ENCODE results near the gene MAD1L1.
"Not testable (repeated sequence)": the region's sequence is repeated elsewhere in the genome, so short reads cannot be mapped to it uniquely, and the experiment has no call there.

MAD1L1 gene

DNA sequence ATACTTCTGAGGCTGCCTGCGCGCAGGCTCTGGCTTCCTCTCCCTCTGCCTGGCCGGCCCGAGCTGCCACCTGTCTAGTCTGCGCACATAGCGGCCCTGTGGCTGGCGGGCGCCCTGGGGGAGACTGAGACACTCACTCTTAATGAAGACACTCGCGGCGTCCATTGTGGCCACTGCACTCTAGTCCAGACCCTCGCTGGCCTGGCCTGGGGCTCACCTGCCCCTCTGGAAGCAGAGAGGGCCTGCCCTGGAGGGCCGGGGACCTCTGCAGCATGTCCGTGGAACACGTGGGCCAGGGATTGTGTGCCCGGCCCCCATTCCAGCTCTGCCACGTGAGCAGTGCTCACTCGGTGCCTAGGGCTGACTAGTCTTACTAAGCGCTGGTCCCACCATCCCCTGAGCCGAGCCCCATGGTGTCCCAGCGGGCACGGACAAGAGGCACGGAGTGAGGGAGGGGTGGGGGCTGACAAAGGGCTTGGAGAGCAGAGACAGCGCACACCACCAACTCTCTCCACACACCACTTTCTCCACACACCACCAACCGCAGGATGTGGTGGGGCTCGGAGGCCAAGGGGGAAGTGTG, 413.4 kb downstream of the MAD1L1 start:
- no peak for DNase-seq

DNA sequence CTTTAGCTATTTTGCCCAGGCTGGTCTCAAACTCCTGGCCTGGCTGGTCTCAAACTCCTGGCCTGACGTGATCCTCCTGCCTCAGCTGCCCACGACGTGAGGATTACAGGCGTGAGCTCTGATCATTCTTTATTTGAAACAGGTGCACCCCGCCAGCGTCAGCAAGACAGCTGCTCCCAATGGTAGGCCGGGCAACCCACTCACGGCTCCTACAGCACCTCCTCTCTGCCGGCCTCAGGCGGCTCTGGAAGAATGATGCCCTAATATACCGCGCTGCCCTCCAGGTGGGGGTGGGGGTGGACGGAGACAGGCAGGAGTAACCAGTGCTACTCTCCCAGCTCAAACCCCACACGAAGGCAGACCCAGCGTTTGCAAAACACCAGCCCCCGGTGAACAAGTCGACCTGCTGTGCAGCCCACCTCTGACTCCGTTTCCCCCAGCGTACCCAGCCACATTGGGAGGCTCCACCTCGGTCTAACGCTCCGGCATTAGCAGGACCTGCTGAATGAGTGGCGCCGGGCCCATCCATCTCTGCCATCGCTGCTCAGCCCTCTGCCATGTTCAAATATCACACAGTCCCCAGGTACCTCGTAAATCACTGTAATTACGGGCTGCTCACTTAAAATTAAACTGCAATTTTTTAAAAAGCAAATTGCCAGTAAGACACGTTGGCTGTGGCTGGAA, 414.0 kb downstream of the MAD1L1 start:
- DNase-seq = no peak

DNA sequence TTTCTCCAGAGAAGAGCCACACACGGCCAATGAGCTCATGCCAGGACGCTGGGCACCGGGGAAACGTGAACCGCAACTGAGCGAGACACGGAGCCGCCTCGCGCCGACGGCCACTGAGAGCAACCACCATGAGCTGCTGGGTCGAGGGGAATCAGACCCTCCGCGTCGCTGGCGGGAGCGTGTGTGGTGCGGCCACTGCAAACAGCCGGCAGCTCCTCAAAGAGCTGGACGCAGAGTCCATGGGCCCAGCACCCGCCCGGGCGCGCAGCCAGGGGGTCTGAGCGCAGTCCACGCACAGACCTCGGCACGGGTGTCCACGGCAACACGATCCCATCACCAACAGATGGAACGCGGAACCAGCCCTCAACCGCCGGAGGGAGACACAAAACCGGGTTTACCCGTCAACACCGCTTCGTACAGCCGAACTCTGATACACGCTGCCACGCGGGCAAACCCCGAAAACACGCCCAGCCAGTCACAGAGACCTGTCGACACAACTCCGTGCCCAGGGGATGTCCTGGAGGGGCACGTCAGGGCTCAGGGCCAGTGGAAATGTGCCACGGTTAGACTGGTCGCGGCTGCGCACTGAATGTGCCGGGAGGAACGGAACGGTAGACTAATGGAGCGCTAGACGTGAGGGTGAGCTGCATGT, 415.6 kb downstream of the MAD1L1 start:
- no peak for DNase-seq

DNA sequence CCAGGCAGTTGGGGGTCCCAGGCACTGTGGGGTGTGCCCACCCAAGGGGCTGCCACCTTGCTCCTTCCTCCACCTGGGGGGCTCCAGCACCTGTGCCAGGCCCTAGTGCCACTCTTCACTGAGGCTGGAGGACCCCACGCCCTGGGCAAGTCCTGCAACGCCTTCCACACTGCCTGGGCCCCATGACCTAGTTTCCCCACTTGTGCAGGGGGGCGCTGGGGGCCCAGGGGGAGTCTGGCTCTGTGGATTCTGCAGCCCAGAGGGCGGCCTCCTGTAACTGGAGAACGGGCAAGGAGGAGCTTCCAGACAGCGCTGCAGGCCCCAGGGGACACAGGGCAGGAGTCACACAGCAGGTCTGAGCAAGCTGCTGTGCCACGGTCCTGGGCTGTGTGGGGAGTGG, 416.3 kb downstream of the MAD1L1 start:
- DNase-seq = not testable (repeated sequence)

DNA sequence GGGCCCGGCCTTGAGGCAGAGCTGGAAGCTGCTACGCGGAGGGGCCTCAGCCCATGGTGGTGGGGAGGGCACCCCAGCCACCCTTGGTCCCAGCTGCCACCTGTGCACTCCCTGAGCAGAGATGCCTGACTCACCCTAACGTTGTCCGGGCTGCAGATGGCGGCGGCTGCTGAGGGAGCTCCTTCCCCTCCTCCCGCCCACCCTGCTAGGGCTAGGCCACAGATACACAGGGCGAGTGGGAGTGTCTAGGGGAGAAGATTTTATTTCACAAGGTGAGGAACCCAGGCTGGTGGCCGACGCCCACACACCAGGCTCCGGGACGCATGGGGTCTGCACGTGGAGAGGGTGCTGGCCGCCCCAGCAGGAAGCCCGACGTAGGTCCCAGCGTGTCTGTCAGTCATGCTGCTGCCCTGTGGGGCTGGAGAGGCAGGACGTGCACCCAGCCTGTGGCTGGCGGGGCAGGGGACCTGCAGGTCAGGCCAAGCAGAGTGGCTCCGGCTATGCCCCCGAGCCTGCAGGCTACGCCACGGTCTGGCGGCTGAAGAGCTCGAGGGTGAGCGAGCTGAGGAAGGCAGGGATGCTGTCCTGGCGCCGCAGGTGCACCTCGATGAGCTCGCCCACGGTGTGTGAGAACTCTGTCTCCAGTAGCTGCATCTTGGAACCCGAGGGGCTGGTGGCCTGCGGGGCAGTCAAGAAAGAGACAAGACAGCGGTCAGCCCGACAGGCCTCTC, 417.0 kb downstream of the MAD1L1 start:
- DNase-seq = not testable (repeated sequence)

DNA sequence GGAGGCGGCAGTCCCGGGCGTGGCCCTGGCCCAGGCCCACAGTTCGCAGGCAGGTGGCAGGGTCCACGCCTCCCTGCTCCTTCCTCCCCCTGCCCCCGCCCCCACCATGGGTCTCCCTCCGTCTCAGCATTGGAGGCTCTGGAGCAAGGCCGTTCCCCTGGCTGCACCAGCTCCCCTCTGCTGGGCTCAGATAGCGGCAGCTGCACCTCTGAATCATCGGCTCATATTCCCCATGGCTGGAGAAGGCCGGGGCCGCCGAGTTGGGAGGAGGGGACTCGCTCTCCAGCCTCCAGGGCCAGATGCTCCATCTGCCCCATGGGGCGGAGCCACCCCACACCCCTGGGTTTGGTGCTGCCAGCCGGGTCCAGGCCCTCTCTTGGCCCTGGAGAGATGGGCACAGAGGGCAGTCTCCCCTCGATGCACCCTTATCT, 417.7 kb downstream of the MAD1L1 start:
- DNase-seq = no peak

DNA sequence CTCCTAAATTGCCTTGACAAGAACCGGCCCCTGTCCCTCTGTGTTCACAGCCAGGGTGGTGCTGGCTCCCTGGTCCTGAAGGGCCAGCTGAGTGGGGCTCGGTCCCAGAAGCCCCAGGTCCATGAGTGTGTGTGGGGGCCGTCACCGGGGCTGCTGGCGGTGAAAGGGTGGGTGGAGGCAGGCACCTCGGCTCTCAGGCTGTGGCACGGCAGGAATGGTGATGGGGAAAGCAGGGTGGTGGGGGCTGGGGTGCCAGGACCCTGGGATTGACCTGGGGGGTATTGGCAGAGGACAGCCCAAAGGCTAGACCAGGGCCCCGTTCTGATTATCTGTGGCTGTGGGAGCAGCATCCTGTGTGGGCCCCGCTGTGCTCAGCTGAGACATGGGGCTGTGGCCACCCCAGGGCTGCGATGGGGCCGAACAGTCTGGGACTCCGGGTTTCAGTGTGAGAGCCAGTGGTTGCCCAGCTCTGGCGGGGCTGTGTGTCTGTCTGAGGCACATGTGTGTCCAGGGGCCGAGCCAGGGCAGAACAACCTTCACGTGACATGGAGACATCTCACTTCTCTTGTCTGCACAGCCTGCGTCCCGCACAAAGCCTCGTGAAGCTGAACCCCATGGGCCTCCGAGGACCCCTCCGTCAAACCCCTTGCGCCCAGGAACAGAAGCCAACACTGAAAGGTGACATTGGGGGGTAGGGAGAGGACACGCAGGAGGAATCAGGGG, 418.5 kb downstream of the MAD1L1 start:
- no peak for DNase-seq

DNA sequence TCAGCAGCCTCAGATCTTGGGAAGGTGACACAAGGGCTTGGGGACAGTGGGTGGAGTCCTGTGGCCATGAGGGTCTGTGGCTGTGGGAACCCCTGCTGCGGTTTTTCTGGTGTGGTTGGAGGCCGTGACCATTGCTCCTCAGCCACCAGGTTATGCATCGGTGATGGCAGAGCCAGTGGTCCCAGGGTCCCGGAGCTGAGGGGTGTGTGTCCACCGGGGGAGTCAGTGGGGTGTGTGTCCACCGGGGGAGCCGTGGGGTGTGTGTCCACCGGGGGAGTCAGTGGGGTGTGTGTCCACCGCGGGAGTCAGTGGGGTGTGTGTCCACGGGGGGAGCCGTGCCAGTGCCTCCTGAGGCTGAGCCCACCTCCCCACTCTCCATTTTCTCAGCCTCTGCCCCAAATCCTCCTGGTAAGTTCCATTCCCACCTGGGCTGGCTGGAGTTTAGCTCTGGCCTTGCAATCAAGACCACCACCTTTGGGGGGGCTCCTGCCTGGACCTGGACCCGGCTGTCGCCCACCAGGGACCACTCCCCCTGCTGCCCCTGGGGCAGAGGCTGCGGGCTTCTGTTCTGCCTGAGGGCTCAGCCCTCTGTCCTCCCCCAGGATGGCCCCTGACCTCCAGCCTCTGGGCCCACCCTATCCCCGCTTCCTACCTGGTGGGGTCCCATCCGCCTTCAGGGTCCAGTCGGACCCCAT, 419.2 kb downstream of the MAD1L1 start:
- no peak for DNase-seq

DNA sequence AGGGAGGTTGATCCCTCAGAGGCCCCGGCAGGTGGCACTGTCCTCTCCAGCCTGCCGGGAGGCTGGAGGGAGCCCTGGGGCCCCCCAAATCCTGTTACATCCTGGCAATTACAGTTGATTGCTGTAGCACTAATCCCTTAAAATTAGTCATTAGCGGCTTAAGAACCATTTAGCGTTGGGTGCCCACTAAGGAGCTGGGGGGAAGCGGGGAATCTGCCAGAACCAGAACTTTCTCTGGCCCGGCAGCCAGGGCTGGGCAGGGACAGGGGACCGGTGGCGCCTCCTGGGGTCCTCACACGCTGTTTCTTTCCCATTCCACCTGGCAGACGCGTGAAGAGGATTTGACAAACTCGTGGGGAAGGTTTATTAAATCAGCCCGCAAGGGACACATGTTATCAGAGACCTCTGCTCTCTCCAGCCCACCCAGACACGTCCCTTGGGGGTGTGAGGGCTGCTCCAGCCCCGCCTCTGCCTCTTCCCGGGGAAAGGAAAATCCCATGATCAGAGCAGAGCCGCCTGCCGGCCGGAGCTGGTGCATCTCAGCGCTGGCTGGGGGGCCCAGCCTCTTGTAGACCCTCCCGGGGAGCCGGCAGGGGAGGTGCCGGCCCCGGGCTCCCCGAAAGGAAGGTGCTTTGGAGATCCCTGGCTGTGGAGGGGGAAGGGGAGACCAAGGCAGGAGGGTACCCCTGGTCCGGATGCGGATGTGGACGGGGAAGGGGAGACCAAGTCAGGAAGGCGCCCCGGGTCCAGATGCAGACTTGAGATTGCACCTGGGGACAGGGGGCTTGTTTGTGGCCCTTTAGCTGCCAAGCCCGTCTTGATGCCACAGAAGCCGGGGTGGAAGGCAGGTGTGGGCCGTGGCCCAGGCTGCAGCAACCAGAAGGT, 420.0 kb downstream of the MAD1L1 start:
- no peak for DNase-seq

DNA sequence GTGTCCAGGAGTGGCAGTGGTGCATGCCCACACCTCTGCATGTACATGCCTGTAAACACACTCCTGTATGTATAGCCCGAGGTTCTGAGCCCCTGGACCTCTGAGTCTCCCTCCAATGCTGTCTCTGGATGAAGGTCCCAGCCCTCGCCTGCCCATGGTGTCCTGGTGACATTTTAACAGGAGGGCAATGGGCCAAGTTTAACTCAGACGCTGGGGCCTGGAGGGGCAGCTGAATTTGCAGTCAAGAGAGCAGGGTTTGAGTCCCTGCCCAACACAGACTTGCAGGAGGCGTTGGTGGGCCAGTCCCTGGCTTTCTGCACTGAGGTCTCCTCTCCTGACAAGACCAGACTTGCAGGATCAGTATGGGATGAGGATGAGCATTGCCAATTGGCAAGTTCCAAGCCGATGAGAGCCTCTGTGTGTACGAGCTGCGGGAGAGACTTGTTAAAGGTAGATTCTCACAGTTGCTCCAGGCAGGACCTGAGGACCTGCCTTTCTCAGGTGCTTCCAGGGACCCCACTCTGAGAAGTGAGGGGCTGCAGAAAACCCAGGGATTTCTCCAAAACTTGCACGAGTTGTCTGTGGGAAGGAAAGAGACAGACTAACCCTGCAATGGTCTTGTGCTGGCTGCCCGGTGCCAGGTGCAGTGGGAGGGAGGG, 420.8 kb downstream of the MAD1L1 start:
- no peak for DNase-seq

DNA sequence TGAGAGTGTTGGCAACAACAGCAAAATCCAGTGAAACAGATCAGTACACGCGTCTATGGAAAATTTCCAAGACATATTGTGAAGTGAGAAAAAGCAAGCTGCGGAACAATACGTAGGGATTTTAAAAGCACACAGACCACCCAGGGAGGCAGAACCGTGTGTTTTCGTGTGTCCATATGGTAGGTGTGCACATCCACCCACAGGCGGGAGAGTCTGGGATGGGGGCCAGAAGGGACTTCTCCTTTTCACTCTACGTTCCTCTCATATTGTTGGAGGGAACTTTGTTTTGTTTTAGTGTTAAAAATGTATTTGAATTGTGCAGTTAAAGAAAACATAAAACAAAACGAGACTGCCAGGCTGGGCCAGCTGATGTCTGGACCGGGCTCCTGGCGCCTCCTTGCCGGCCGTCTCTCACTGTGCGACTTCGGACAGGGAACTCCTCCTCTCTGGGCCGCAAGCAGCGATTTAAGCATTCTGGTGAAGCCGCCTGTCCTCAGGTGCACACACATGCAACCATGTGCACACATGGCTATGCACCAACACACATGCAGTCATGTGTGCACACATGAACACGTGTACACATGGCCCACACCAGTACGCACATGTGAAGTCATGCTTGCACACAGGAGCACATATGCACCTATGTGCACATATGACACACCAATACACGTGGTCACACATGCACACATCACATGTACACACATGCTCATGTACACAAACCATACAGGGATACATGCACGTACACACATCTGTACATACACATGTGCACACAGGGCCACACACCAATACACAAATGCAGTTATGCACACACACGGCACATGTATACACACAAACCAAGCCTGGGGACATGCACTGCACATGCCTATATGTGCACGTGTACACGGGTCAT, 421.5 kb downstream of the MAD1L1 start:
- no peak for DNase-seq

DNA sequence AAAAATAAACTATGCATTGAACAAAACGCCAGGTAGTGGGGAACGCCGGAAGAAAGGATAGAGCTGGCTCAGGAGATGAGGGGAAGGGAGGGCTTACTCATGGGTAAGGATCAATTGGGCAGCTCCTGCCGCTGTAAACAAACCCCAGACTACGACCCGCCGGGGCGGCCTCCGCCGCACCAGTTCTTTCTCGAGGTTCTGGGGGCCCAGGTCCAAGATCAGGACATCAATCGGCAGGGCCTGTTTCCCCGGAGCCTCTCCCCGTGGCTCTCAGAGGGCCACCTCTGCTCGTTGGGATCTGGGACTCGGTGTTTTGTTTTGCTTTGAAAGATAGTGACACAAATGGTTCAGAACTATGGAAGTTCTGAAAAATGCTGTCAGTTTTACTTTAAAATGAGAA, 422.2 kb downstream of the MAD1L1 start:
- no peak for DNase-seq

DNA sequence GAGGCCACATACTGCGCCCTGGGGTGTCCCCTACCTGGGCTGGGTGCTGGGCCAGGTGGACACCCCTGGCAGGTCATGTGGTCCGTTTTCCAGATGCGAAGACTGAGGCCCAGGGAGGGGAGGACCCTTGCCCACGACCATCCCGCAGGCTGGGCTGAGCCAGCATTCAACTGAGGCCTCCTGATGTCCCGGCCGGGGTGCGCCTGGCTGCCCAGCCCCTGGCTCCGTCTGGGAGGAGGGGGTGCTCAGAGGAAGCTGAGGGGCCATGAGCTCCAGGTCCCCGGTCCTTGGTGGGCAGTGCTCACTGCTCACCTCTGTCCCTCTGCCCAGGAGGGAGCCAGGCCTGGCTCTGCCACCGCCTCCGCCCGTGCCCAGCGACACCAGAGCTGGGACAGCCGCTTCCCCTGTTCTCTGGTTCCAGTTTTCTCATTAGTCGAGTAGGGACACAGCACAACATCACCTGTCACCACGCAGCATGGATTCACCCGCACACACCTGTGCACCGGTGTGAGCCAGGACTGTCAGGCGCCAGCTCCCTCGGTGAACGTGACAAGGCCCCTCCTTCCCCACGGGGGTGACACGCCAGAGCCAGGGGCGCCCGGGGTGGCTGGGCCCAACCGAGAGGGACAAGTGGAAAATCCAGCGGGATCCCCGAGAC, 423.0 kb downstream of the MAD1L1 start:
- DNase-seq = no peak

DNA sequence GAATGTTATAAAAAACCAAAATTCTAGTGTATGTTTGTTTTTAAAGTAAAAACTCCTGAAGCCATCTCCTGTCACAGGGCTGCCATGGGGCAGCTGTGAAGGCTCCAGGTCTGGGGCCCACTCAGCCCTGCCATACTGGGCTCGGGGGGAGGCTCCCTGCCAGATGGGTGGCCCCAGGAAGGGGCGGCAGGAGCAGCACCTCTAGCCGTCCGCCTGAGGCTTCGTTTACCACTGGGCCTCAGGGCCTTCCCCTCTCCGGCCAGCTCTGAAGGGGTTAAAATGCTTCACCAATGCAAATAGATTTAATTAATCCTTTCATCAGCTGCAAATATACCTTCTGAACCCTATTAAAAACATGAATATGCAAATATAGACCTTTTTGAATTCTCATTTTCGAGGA, 423.7 kb downstream of the MAD1L1 start:
- no peak for DNase-seq

DNA sequence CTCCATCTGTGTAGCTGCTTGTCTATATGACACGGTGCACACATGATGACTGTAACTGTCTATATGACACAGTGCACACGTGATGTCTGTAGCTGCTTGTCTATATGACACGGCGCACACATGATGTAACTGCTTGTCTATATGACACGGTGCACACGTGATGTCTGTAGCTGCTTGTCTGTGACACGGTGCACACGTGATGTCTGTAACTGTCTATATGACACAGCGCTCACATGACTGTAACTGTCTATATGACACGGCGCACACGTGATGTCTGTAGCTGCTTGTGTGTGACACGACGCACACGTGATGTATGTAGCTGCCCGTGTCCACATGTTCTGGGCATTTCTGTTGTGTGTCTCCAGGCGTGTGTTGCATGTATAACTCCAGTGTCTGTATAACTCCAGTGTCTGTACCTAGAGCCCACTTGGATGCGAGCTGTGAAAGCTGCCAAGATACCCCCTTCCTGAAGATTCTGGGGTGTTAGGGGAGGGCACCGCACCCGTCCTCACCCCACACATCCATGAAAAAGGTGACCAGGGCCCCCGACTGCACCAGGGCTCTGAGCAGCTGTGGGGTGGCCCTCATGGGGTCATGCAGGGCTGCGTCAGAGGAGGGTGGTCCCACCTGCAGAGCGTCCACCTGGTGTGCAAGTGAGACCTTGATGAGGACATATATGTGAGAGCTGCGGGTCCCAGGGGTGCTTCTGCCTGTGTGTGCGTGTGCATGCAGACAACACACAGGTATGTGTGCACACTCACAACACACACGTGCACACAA, 424.7 kb downstream of the MAD1L1 start:
- DNase-seq = no peak

DNA sequence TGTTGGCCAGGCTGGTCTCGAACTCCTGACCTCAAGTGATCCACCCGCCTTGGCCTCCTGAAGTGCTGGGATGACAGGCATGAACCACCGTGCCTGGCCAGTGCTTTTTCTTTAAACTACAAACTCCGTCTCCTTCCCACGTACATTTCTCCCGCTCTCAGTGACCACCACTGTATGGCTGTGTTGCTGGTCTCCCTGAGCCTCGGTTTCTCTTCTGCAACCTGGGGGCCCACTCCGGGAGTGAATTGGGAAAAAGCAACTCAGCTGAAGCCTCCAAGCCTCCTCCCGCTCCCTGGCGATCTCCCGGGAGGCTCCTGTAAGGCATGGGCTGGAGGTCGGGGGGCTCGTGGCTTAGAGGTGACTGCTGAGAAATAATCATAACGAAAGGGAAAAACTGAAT, 426.4 kb downstream of the MAD1L1 start:
- DNase-seq = no peak

DNA sequence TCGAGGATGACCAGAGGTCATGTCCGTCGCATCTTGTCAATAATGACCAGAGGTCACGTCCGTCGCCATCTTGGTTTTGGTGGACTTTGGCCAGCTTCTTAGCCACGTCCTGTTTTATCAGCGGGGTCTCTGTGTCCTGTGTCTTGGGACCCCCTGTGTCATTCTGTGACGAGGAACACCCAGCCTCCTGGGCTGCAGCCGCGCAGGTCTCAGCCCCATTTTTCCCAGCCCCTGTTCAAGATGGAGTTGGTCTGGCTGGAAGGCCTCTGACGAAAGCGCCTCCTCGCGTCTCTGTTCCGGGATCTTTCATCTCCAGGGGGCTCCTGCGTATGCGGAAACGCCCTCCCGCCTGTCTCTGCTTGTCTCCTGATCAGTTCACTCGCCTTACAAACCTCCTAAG, 428.4 kb downstream of the MAD1L1 start:
- DNase-seq = no peak

DNA sequence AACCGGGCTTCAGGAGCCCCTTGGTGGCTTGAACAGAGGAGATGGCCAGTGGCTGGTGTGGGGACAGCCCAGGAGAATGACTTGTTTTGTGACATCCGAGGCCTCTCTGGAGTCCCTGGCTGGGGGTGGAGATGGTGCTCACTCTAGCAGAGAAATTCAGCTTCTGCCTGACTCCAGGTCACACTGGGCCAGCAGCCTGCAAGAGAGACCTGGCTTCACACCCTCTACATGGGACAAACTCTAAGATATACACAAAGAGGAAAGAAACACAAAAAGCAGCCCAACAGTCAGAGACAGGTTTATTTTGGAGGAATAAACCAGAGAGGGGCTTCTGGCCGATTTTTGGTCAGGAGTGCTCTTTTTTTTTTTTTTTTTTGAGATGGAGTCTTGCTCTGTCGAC, 429.8 kb downstream of the MAD1L1 start:
- no peak for DNase-seq
